DND-41 (cell line): Measurements from ENCODE around the gene BYSL.

ENCODE experiments used
- EZH2 ChIP-seq: IDR thresholded peaks from 3 replicates; pipeline ENCODE4 v1.6.1; 2012; ENCODE audit warnings: borderline replicate concordance, low read depth, mild to moderate bottlenecking, moderate library complexity, low read length, inconsistent platforms; ENCODE audit not compliant: severe bottlenecking
- TF ChIP-seq, protein P1 (sequence below): IDR thresholded peaks from 2 replicates; pipeline ENCODE4 v1.5.1; 2012; ENCODE audit warnings: borderline replicate concordance, low read length, moderate library complexity, mild to moderate bottlenecking; ENCODE audit not compliant: poor library complexity, severe bottlenecking; ENCODE audit errors: extremely low read depth

DNA sequence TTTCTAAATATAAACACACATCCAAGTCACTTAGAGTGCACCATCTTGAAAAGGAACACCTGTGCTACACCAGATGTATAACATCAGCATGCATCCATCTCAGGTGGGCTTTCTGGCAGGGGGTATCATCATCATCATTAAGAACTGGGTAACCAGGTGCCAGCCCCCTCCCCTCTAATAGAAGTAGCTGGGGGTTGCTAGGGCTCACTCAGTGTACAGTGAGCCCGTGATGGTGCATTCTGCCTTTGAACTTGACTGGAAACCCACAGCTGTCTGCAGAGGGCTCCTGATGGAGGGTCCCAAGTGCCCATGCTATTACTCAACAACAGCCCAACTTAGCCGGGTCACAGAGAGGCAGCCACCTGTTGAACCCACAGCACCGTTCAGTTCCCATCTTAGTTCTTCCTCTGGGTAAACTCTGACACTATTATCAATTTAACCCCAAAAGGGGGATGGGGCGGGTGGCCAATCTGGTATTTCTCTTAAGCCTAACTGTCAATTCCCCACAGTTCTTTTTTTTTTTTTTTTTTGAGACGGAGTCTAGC lies 53.1 kb downstream of the BYSL start:
- TF ChIP-seq, protein P1, sequence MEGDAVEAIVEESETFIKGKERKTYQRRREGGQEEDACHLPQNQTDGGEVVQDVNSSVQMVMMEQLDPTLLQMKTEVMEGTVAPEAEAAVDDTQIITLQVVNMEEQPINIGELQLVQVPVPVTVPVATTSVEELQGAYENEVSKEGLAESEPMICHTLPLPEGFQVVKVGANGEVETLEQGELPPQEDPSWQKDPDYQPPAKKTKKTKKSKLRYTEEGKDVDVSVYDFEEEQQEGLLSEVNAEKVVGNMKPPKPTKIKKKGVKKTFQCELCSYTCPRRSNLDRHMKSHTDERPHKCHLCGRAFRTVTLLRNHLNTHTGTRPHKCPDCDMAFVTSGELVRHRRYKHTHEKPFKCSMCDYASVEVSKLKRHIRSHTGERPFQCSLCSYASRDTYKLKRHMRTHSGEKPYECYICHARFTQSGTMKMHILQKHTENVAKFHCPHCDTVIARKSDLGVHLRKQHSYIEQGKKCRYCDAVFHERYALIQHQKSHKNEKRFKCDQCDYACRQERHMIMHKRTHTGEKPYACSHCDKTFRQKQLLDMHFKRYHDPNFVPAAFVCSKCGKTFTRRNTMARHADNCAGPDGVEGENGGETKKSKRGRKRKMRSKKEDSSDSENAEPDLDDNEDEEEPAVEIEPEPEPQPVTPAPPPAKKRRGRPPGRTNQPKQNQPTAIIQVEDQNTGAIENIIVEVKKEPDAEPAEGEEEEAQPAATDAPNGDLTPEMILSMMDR, result no peak
- TF ChIP-seq EZH2, result no peak
